Frontal cortex (tissue), 4 donors: Measurements from ENCODE around the gene DARS1. TPM values are rescaled to one million over a fixed set of nuclear protein-coding genes. Genes with fewer than 3 reads are reported as not detected.
A peak's percentile ranks its signal among the peaks of the same experiment; 100 is the strongest.
"Not testable (repeated sequence)": the region's sequence is repeated elsewhere in the genome, so short reads cannot be mapped to it uniquely, and the experiment has no call there.

Experiments used
- DNase-seq, 2 donors: peaks; one replicate each; pipeline ENCODE4 v3.0.0; 2012; ENCODE audit warnings: low spot score in 2 of 2
- FAIRE-seq: peaks from 2 replicates; lab custom pipeline; 2012; peaks lifted over from hg19 to GRCh38; lab: Jason Lieb, UNC
- total RNA-seq: library from RNA; depleted of rRNA; stranded (reverse); fragments of >200 nt; gene quantifications from one replicate; pipeline ENCODE4 v1.2.3, GENCODE V29; 2014
- donor health status: control.
- donor health status: control.
- donor health status: control.

DARS1 gene
- total RNA-seq, 1 donor from 2014 or later, result 54.6 TPM

DNA sequence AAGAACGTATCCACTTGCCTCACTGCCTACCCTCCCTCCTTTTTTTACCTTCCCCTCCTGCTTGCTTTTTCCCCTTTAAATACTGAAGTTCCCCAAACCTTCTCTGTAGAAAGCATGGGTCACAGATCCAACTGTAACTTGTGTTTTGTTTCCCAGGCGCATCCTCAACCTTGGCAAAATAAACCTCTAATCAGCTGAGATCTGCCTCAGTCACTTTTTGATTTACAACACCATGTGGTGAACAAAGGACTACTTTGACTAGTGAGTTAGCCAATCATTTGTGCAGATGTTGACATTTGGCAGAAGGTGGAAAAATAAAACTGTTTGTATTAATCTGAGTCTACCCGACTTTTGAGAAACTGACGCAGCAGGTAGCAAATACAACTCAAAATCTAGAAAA is 85.9 kb downstream of the DARS1 start:
- FAIRE-seq (no peak), DNase-seq (no peak)

GRCh38 chr2:135898234-135898786 is 87.1 kb downstream of the DARS1 start:
- FAIRE-seq (no peak), DNase-seq (no peak)

- DNase-seq, result no peak
- FAIRE-seq, result no peak
Measured at GRCh38 chr2:135894930-135895329, 90.5 kb downstream of the DARS1 start.

GRCh38 chr2:135893374-135893794 is 92.0 kb downstream of the DARS1 start:
- no peak for DNase-seq
- no peak for FAIRE-seq

DNA sequence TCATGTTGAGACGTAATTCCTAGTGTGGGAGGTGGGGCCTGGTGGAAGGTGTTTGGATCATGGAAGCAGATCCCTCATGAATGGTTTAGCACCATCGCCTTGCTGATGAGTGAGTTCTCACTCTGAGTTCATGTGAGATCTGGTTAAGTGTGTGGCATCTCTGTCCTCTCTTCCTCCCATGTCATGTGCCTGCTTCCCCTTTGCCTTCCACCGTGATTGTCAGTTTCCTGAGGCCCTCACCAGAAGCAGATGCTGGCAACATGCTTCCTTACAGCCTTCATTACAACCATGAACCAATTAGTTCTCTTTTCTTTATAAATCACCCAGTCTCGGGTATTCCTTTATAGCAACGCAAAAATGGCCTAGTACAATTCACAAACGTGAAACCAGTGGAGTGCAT is 94.6 kb downstream of the DARS1 start:
- DNase-seq (no peak), FAIRE-seq (no peak)

- DNase-seq (no peak), FAIRE-seq (no peak)
Measured at GRCh38 chr2:135890149-135890548, 95.3 kb downstream of the DARS1 start.

- DNase-seq, FAIRE-seq: not testable (repeated sequence)
Measured at GRCh38 chr2:135888587-135888986, 96.8 kb downstream of the DARS1 start.

GRCh38 chr2:135885709-135886108 is 99.7 kb downstream of the DARS1 start:
- no peak for FAIRE-seq

GRCh38 chr2:135882415-135882814 is 103.0 kb downstream of the DARS1 start:
- no peak for FAIRE-seq
- DNase-seq, result no peak

More at GRCh38 chr2:135885709-135886108, 99.7 kb downstream of the DARS1 start:
- no peak for DNase-seq

- not testable (repeated sequence) for FAIRE-seq
Measured at GRCh38 chr2:135876770-135877169, 108.7 kb downstream of the DARS1 start.

GRCh38 chr2:135876066-135876711 is 109.2 kb downstream of the DARS1 start, which contains the start of gene MCM6:
TSS of gene MCM6 (minus strand) at chr2:135876443. CDS start at chr2:135876365, 78 bp downstream.
- DNase-seq (peak; percentile 82 to 94), FAIRE-seq (peak; percentile 30)

More at GRCh38 chr2:135876770-135877169, 108.7 kb downstream of the DARS1 start:
- not testable (repeated sequence) for DNase-seq

- FAIRE-seq, result no peak
- DNase-seq, result peak in 1 of 2 donors; percentile 35
Measured at GRCh38 chr2:135875491-135876065, 109.8 kb downstream of the DARS1 start.

GRCh38 chr2:135874777-135875365 is 110.6 kb downstream of the DARS1 start:
- no peak for DNase-seq
- FAIRE-seq, result no peak

GRCh38 chr2:135870571-135870970 is 114.9 kb downstream of the DARS1 start:
- FAIRE-seq (no peak), DNase-seq (no peak)

GRCh38 chr2:135863233-135863632 is 122.2 kb downstream of the DARS1 start:
- DNase-seq (no peak), FAIRE-seq (no peak)

GRCh38 chr2:135862718-135863117 is 122.7 kb downstream of the DARS1 start:
- DNase-seq (no peak), FAIRE-seq (no peak)

Other genes starting within 250 kb of the DARS1 start
- 70.5 TPM for gene UBXN4, start 243.8 kb downstream of the DARS1 start, total RNA-seq
- not detected for gene LCT, start 148.4 kb downstream of the DARS1 start, total RNA-seq
- gene MCM6, start 109.2 kb downstream of the DARS1 start, total RNA-seq, result 20.8 TPM
- 68.5 TPM for gene CXCR4, start 132.5 kb upstream of the DARS1 start, total RNA-seq